ENCODE data around the gene ETS1. TPM values are rescaled to one million over a fixed set of nuclear protein-coding genes. Genes with fewer than 3 reads are reported as not detected.

ETS1 gene
- total RNA-seq, 1 donor from 2014 or later, result 3.0 TPM

- no peaks in the 10 kb centered on the region for H3K36me3 Mint-ChIP-seq (ENCODE audit: insufficient read depth)
- no peak for DNase-seq (ENCODE audit: low spot score, unreplicated experiment)
- H3K4me3 Mint-ChIP-seq (ENCODE audit: low read depth), result no peak overlapping the region
- H3K4me1 Mint-ChIP-seq (ENCODE audit: low read depth), result no peaks in the 10 kb centered on the region
- no peak overlapping the region for H3K27ac Mint-ChIP-seq
- H3K9me3 Mint-ChIP-seq (ENCODE audit: low read depth), result no peaks in the 10 kb centered on the region
- H3K27me3 Mint-ChIP-seq, result peaks cover 17% of the 10 kb centered on the region
- TF ChIP-seq CTCF (IDR thresholded peaks at IDR 0.05; ENCODE audit: unreplicated experiment), result no peak
Observed at GRCh38 chr11:128487978-128488377, 99.4 kb downstream of the ETS1 start.

- Mint-ChIP-seq H3K27me3 (peaks cover 37% of the 10 kb centered on the region), H3K36me3 (ENCODE audit: insufficient read depth) (no peaks in the 10 kb centered on the region), H3K9me3 (ENCODE audit: low read depth) (no peaks in the 10 kb centered on the region), H3K4me1 (ENCODE audit: low read depth) (peaks cover 5% of the 10 kb centered on the region), H3K27ac (no peak overlapping the region), H3K4me3 (ENCODE audit: low read depth) (no peak overlapping the region)
- TF ChIP-seq CTCF (IDR thresholded peaks at IDR 0.05; ENCODE audit: unreplicated experiment), result peak; percentile 8
- no peak for DNase-seq (ENCODE audit: low spot score, unreplicated experiment)
Observed at GRCh38 chr11:128484172-128484571, 103.2 kb downstream of the ETS1 start.

- H3K27ac Mint-ChIP-seq, result no peak overlapping the region
- peaks cover 5% of the 10 kb centered on the region for H3K4me1 Mint-ChIP-seq (ENCODE audit: low read depth)
- H3K4me3 Mint-ChIP-seq (ENCODE audit: low read depth), result no peak overlapping the region
- H3K36me3 Mint-ChIP-seq (ENCODE audit: insufficient read depth), result no peaks in the 10 kb centered on the region
- no peak for TF ChIP-seq CTCF (IDR thresholded peaks at IDR 0.05; ENCODE audit: unreplicated experiment)
- DNase-seq (ENCODE audit: low spot score, unreplicated experiment), result no peak
- H3K27me3 Mint-ChIP-seq, result peaks cover 42% of the 10 kb centered on the region
- H3K9me3 Mint-ChIP-seq (ENCODE audit: low read depth), result no peaks in the 10 kb centered on the region
Observed at GRCh38 chr11:128483211-128483788, 104.1 kb downstream of the ETS1 start.

GRCh38 chr11:128482512-128483191, 104.7 kb downstream of the ETS1 start:
- peaks cover 46% of the 10 kb centered on the region for H3K27me3 Mint-ChIP-seq
- no peak for TF ChIP-seq CTCF (IDR thresholded peaks at IDR 0.05; ENCODE audit: unreplicated experiment)
- H3K4me3 Mint-ChIP-seq (ENCODE audit: low read depth), result no peak overlapping the region
- H3K36me3 Mint-ChIP-seq (ENCODE audit: insufficient read depth), result no peaks in the 10 kb centered on the region
- H3K27ac Mint-ChIP-seq, result no peak overlapping the region
- no peak for DNase-seq (ENCODE audit: low spot score, unreplicated experiment)
- no peaks in the 10 kb centered on the region for H3K9me3 Mint-ChIP-seq (ENCODE audit: low read depth)
- H3K4me1 Mint-ChIP-seq (ENCODE audit: low read depth), result peaks cover 5% of the 10 kb centered on the region

- H3K27ac Mint-ChIP-seq, result no peak overlapping the region
- no peaks in the 10 kb centered on the region for H3K9me3 Mint-ChIP-seq (ENCODE audit: low read depth)
- H3K4me3 Mint-ChIP-seq (ENCODE audit: low read depth), result no peak overlapping the region
- DNase-seq (ENCODE audit: low spot score, unreplicated experiment), result no peak
- peaks cover 8% of the 10 kb centered on the region for H3K4me1 Mint-ChIP-seq (ENCODE audit: low read depth)
- H3K27me3 Mint-ChIP-seq, result peaks cover 49% of the 10 kb centered on the region
- no peaks in the 10 kb centered on the region for H3K36me3 Mint-ChIP-seq (ENCODE audit: insufficient read depth)
- no peak for TF ChIP-seq CTCF (IDR thresholded peaks at IDR 0.05; ENCODE audit: unreplicated experiment)
Observed at GRCh38 chr11:128482092-128482491, 105.3 kb downstream of the ETS1 start.
